Inferior parietal cortex (tissue), 1 donor: ENCODE measurements around the gene SMPD1.

Experiments
- DNase-seq: peaks from one replicate; pipeline ENCODE4 v3.0.0-alpha.2; 2016; ENCODE audit errors: extremely low spot score

SMPD1 gene

DNA sequence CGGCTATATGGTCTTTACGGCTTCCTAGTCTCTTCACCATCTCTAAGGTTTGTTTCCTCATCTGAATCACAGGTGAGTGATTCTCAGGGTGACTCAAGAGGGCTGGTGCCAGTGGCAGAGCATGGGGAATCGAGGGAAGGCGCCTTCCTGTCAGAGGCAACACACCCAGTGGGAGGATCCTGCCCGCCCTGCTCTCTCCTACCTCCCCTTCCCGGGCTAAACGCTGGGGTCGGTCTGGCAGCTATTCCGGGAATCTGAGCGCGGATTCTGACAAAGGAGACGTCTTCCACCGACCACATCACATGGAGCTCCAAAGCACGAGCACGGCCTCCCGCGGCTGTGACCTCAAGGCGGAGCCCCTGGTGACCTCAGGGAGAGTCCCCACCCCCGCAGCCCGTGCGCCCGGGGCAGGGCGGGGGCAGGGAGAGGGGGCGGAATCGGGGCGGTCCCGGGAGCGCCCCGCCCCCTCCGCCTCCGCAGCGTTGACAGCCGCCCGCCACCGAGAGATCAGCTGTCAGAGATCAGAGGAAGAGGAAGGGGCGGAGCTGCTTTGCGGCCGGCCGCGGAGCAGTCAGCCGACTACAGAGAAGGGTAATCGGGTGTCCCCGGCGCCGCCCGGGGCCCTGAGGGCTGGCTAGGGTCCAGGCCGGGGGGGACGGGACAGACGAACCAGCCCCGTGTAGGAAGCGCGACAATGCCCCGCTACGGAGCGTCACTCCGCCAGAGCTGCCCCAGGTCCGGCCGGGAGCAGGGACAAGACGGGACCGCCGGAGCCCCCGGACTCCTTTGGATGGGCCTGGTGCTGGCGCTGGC, at the start of gene SMPD1:
Gene SMPD1, plus strand, starts transcription at position 570 of the 813 bp plus-strand sequence. Its CDS starts 125 bp downstream, at position 695.
- DNase-seq: peak; percentile 87

DNA sequence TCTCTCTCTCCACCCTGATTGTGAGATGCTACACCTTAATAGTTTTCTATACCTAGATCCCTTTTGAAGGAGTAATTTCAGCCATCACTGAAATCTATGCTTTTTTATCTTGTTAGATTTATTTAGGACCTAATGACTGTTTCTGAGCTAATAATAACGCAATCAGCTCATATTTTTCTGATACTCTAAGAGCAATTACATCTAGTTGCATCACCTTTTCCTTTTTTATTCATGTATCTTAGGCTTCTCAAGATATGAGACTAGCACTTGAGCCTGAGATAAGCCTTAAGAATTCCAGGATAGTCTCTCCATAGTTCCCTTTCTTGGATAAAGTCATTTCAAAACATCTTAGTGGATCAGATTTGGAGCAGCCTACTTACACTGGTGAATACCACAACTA, 44.9 kb upstream of the SMPD1 start:
- DNase-seq: no peak

DNA sequence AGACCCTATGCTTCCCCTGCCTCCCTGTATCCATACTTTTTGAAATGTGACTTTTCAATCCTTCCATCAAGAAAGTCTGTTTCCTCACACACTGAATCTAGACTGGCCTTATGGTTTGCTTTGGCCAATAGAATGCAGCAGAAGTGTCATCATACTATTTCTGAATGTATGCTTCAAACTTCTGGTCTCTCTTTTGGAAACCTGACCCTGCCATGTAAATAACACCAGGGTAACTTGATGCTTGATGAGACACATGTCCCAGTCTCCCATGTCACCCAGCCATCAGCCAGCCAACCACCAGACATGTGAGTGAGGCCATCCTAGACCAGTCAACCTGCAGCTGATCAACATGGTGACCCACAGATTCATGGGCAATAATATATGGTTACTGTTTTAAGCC, 40.2 kb upstream of the SMPD1 start:
- DNase-seq: no peak

DNA sequence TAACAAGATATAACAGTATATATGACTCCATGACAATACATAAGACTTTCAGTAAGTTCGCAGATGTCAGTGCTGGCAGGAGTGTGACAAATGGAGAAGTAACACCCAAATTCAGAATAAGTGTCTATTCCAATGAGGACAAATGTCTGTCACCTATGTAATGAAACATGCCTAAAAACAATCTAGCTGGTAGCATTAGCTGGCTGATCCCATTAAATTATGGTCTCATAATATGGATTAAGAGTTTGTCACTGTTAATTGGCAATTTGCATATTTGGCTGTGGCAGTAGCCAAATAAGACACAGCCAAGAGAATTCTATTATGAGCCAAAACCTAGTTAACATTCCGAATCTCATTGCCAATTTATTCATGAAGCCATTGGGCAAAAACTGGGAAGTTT, 39.8 kb upstream of the SMPD1 start:
- no peak for DNase-seq

DNA sequence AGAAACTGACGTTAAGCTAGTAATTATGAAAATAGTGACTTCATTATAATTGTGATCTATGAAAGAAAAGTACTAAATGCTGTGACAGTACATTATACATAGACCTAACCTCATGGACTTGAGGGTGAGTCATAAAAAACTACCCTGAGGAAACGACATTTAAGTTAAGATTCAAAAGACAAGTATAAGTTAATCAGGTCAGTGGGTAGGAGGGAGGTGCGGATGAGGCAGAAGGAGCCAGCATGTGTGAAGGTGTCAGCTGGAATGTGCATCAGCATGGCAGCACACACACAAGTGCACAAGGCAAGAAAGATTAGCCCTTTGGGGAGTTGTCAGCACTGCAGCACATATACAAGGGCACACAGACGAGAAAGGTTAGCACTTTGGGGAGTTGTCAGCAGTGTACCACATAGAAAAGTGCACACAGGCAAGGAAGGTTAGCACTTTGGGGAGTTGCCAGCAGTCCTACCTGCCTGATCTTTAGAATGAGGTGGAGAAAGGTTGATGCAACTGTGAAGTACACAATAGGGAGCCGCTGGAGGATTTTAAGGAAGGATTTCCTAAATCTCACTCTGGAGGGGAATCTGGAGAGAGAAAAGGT, 38.4 kb upstream of the SMPD1 start:
- no peak for DNase-seq

DNA sequence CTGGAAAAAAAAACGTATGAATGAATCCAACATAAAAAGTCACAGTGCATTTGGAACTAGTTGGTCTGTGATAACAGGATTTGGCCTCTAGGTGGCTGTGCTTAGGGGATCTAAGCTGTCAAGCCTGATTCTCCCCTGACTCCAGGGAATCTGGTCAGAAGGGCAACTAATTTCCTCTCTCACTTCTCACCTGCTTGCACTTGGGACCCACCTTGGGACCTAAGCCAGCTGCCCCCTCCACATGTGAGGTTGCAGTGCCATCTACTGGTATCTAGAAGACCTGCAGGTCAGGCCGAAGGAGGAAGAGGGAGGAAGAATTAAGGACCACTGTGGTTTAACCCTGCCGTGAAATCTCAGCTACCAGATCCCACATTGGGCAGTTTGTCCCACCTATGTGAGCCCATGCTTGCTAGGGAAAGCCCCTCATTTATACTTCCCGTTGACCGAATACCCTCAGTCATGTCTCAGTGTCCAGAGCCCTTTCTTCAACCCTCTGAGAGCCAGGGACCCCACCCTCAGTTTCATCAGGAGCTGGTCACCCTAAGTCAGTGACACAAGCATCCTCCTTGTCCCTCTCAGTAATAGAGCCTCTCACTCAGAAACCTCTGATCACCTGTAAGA, 36.8 kb upstream of the SMPD1 start:
- DNase-seq: peak; percentile 63

DNA sequence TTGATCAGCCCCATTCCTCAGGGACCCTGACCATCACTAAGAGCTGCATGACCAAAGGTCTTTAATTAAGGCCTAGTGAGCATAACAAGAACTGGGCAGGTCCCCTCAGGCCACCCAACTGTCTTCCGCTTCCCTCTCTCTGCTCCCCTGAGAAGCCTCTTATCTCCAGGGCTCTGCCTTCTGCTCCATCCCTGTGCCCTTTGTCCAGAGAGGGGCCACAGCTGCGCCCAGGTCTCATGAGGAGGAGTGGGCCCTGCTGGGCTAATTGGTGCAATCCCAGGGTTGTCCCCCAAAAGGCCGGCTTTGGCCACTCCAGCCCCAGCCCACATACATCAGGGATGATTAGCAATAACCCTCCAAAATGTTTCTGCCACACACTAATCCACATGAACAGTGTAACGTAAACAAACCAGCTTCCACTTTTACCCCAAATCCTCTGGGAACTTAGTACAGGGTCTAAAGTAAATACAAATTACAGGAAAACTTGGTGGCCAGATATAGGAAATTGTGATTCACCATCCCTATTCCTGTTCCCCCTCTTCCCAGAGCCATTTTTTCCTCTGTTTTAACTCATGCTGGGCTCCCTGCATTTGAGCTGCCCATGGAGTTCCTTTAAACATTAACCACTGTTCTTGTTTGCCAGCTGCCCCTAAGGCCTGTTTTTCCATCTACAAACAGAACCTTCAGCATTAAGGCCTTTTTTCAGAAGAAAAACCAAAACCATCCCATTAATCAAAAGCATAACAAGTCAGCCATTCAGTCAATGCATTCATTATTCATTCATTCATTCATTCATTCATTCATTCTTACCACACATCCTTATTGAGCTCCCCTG, 35.4 kb upstream of the SMPD1 start:
- no peak for DNase-seq

DNA sequence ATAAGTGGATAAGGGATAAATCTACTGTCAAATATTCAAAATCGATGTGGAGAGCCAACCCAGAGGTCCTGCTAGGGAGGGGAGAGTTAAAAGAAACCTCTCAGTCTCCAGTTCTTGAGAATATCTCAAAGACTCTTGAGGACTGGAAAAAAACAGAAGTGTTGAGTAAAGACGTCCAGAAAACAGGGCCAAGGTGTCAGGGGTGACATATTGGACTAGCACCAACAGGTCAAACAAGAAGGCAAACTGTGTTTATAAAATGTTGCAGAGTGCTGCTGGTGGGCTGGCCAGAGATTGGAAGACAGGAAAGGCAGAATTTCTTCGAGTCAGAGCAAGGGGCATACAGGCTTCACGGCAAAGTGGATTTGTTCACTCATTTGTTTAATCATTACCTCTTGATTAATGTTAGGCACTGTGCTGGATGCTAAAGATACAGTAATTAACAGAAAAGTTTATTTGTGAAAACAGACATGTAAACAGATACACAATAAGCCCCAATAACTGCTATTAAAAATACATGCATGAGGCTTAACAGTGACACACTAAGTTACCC, 33.7 kb upstream of the SMPD1 start:
- DNase-seq: no peak

DNA sequence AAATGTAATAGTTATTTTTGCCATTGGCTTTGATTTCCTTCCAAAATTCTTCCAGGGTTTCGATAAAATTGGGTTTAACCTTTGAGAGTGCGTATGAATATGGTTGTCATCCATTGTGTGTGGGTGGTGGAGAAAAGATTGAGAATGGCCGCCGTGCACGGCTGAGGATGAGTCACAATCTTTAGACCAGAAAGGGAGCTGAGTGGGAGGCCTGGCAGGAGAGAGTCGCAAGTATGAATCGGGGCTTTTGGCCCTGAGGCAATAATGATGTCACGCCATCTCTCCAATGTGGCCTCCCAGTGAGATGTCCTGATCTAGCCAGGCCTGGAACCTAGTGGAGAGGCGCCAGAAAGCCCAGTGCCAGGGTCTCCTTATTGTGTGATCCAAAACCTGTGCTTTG, 33.1 kb upstream of the SMPD1 start:
- peak; percentile 74 for DNase-seq

DNA sequence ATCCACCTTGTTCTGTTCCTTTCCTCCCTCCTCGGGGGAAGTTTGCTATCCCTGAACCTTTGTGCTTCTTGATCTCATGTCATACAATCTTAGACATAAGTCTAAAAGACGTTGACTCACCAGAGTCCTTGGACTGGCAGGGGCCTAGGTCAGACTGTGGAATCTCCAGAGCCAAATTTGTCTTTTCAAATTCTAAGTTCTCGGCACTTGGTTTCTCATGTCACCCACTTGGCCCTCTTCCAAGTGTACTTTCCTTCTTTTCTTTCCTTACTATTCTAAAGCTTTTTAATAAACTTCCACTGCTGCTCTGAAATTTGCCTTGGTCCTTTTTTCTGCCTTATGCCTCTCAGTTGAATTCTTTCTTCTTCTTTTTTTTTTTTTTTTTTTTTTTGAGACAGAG, 30.1 kb upstream of the SMPD1 start:
- DNase-seq: no peak

DNA sequence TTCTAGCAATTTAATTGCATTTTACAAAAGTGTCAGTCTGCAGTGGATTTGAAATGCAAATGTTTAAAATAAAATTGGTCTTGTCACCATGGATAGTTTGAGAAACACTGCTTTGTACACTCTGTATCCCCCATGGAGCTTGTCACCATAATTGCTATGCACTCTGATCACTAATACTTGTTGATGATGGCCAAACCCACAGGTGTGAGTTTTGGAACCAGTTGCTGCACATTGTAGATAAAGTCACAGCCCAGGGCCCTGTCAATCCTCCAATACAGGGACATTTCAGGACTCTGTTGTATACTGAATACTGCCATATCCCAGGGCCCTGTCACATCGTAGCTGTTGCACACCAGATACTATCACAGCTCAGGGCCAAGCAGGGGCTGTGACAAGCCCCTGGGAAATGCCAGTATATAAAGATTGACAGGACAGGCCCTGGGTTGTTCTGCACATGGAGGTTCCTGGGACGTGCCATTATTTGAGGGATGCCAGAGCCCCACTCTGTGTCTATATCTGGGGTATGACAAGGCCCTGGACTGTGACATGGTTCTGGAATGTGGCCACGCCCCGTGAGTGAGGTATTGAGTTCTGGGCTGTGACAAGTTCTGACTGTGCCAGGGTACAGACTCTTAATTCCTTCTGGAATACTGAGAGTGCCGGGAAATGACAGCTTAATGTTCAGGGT, 27.9 kb upstream of the SMPD1 start:
- no peak for DNase-seq

DNA sequence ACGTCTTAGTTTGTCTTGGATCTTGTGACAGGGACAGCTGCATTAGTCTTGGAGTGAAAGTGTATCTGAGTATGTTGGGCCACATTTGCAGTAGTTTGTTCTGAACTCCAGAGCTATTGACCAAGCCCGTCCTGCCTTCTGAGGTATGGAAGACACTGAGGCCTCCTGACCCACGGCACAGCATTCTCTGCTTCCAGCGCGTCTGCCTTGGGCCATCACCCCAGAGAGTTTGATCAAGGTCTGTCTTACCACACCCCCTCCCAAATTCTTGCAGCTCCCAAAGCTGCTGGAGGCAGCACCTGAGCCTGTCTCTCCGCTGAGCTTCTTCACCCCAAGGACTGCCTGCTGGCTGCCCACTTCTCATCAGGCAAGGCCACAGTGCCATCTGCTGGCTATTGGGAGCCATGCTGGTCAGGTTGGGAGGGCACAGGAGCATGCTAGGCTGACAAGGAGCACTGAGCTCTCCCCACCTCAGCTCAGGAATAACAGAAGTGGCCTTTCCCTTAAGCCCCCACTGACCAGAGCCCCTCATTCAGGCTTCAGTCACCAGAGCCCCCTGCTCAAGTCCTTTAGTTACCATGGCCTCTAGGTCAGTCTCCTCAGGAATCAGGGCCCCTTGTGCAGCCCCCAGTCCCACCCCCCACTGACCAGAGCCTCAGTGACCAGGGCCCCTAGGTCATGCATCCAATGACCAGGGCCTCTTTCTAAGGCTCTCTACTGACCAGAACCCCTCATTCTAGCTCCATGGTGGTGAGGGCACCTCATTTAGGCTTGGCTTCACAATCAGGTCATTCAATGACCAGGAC, 27.2 kb upstream of the SMPD1 start:
- peak; percentile 81 for DNase-seq

DNA sequence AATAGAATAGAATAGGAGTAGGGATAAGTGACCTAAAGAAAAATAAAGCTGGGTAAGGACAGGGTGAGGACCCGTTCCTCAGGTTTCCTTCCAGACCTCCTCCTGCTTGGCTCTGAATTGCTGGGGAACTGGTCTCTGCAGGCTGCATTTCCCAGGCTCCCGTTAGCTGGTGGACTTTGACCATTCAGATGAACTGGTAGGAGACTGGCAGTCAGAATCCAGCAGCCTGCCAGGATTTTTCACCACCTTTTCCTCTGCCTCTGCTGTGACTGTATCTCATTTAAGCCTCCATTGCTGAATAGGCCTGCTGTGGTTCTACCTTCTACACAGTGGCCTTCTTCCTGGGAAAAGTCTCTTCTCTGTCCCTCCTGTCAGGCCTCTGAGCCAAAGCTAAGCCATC, 24.6 kb upstream of the SMPD1 start:
- no peak for DNase-seq

DNA sequence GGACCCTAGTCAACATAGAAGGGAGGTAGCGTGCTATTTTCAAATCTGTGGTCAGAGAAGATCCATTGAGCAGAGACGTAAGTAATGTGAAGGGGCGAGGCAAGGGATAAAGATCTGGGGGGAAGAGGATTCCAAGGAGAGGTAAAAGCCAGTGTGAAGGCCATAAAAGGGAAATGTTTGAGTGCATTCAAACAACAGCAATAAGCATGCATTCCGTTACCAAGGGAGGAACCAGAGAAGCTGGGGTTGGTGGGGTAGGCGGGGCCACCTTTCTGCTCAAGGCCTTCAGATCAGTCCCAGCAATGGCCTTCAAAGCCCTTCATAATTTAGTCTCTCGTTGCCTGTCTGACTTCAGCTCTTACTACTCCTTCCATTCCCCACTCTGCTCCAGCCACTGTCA, 18.4 kb upstream of the SMPD1 start:
- DNase-seq: no peak

DNA sequence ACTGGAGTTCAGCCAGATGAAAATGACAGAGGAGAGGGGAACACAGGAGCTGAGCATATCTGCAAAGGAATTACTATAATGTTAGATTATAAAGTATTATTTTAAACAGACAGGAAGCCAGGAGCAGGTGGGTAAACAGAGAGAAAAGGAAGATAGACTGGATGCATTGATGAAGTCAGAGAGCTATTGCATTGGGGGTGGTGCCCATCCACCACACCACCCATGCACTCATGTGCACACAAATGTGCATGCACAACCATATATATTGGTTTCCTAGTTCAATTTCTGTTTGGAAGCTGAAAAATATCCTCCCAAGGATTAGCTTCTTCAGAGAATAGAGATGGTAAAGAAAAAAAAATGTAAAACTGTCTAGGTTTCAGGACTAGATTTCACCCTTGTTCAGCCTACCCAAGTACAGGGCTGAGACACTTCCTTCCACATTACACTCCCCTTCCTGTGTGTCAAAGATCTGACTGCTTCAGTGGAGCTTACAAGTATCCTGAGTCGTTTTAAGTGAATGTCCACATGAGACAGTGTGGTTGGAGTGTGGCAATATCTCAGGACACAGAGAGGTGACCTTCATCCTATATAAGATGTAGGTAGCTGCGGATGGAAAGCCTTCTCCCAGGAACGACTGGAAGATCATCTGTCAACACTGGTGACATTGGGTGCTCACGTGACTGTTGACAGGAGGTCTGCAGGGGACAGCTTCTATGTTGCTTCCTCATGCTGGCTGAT, 12.2 kb upstream of the SMPD1 start:
- DNase-seq: no peak

DNA sequence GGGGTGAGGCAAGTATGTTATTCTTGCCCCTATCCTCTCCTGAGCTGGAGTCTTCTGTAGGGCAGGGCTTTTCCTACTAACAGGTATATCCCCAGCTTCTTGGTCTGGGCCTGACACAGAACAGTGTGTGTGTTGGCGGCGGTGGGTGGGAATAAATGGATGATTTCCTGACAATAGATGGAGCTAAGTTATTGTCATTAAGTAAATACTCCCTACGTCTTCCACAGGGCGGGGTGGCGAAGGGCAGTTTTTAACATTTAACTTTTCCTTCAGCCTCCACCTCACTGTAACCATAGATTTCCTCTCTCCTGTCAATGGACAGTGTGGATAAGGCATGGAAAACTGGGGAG, 11.7 kb upstream of the SMPD1 start:
- DNase-seq: no peak

DNA sequence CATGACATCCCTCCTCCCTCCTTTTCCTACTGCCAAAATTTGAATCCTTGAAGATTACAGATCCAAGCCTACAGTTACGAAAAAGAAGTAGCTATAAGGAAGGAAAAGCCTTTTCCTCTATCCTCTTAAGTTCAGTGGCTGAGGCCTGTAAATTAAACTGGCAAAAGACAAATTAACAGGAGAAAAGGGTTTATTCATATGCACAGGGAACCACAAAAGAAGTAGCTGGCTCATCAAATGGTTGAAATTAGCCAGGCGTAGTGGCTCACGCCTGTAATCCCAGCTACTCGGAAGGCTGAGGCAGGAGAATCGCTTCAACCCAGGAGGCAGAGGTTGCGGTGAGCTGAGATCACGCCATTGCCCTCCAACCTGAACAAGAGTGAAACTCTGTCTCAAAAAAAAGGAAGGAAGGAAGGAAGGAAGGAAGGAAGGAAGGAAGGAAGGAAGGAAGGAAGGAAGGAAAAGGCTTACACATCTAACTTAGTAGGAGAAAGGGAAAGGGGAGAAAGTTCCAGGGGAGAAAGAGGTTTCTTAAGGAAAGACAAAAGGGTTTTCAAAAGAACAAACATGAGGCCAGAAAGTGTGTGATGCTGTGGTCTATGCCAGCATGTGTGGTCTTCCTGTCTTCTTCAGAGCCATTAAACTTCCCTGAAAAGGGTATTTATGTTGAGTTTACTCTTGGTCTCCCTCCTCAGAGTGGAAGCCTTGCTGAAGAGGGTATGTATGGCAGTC, 5.1 kb upstream of the SMPD1 start:
- DNase-seq: no peak

DNA sequence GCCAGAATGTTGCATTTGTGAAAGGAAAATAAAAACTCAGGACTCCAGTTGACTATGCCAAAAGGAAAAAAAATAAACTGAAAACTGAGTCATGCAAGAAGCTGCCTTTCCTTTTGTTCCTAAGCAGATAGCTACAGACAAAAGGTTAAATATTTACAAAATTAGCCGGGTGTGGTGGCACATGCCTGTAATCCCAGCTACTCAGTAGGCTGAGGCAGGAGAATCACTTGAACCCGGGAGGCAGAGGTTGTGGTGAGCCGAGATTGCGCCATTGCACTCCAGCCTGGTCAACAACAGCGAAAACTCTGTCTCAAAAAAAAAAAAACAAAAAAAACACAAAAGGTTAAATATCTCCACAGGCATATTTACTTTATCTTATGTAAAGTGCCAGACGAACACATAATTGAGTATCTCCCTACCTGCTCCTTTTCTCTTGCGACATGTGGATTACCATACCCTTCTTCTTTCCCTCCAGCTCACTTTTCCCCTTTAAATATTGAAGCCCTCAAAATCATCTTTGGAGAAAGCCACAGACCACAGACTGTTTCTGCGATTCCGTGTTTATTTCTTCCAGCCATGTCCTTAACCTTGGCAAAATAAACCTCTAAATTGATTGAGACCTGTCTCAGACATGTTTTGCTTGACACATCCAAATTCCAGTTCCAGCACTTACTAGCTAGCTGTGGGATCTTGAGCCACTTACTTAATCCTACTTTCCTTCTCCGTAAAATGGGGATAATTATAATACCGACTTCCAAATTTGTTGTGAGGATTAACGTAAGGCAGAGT, 2.3 kb upstream of the SMPD1 start:
- no peak for DNase-seq
